Fibroblast of lung (primary cell): ENCODE measurements around the gene DGLUCY. TPM values are rescaled to one million over a fixed set of nuclear protein-coding genes. Genes with fewer than 3 reads are reported as not detected.

ENCODE experiments used
- DNase-seq, 2 donors: peaks; one replicate each; pipeline versions ENCODE4 v3.0.0 to v3.0.0-alpha.2; 2010; ENCODE audit warnings: low read depth in 2 of 2
- H2AFZ ChIP-seq: 2 replicates; pipeline ENCODE4 v1.5.1; 2012; ENCODE audit warnings: low read length, control low read depth, inconsistent platforms
- H3K27ac ChIP-seq: 2 replicates; pipeline ENCODE4 v1.5.1; 2011; ENCODE audit warnings: low read length, control low read depth; ENCODE audit not compliant: insufficient read depth
- H3K27me3 ChIP-seq: 2 replicates; pipeline ENCODE4 v1.5.1; 2011; ENCODE audit warnings: mild to moderate bottlenecking, low read length; ENCODE audit not compliant: control insufficient read depth, insufficient read depth
- H3K36me3 ChIP-seq: 2 replicates; pipeline ENCODE4 v1.5.1; 2011; ENCODE audit warnings: low read length; ENCODE audit not compliant: control insufficient read depth, insufficient read depth
- H3K4me1 ChIP-seq: 2 replicates; pipeline ENCODE4 v1.5.1; 2011; ENCODE audit warnings: low read length; ENCODE audit not compliant: control insufficient read depth, insufficient read depth; ENCODE audit errors: extremely low read depth
- H3K4me2 ChIP-seq: 2 replicates; pipeline ENCODE4 v1.5.1; 2011; ENCODE audit warnings: low read length, control low read depth; ENCODE audit not compliant: insufficient read depth; ENCODE audit errors: extremely low read depth
- H3K4me3 ChIP-seq, 4 experiments: fragments of 200-600 bp in 1 of 4; sonication (generic) in 1 of 4; replicated peaks in 1 of 4; 2 replicates each; pipeline ENCODE4 v1.5.1; 2011 to 2016; ENCODE audit warnings: low read length in 4 of 4, low read depth in 3 of 4, mild to moderate bottlenecking in 3 of 4, control low read depth in 2 of 4, inconsistent platforms in 1 of 4, mixed read lengths in 1 of 4; ENCODE audit not compliant: insufficient read depth in 1 of 4; ENCODE audit errors: control extremely low read depth in 1 of 4
- H3K79me2 ChIP-seq: 2 replicates; pipeline ENCODE4 v1.5.1; 2012; ENCODE audit warnings: mild to moderate bottlenecking, low read length, inconsistent platforms; ENCODE audit not compliant: control insufficient read depth, insufficient read depth
- H3K9ac ChIP-seq: 2 replicates; pipeline ENCODE4 v1.5.1; 2011; ENCODE audit warnings: mild to moderate bottlenecking, low read length, control low read depth; ENCODE audit not compliant: insufficient read depth
- H3K9me3 ChIP-seq: 2 replicates; pipeline ENCODE4 v1.5.1; 2012; ENCODE audit warnings: low read depth, low read length; ENCODE audit not compliant: control insufficient read depth, insufficient read depth
- H4K20me1 ChIP-seq: 2 replicates; pipeline ENCODE4 v1.5.1; 2011; ENCODE audit warnings: low read length; ENCODE audit not compliant: control insufficient read depth, insufficient read depth; ENCODE audit errors: extremely low read depth
- EZH2 ChIP-seq: IDR thresholded peaks from 2 replicates; pipeline ENCODE4 v1.5.1; 2012; ENCODE audit warnings: low read length, control low read depth, mild to moderate bottlenecking; ENCODE audit errors: missing control alignments
- polyA plus RNA-seq, 2 donors: library from polyadenylated mRNA; depleted of rRNA in 1 of 2; stranded (reverse) in 1 of 2; unstranded in 1 of 2; fragments of >200 nt; gene quantifications; 2 replicates each; pipeline ENCODE4 v1.2.1, GENCODE V29; 2011 to 2012; ENCODE audit warnings: missing spikeins in 1 of 2
- total RNA-seq: library from RNA; depleted of rRNA; stranded (reverse); fragments of >200 nt; gene quantifications from 2 replicates; pipeline ENCODE4 v1.2.1, GENCODE V29; 2014
- TF ChIP-seq, protein P1 (sequence below), 2 donors: IDR thresholded peaks in 1 of 2; conservative IDR thresholded peaks in 1 of 2; 1 replicate in 1 of 2; 2 replicates in 1 of 2; pipeline ENCODE4 v1.5.1; 2011 to 2012; ENCODE audit warnings: low read length in 2 of 2, control low read depth in 1 of 2, inconsistent platforms in 1 of 2, low read depth in 1 of 2, mild to moderate bottlenecking in 1 of 2

The DGLUCY gene
- total and polyA plus RNA-seq, 2 donors (not counting 1 experiment from before 2014, with no cell fraction given), result 26.7 to 62.1 TPM

DNA sequence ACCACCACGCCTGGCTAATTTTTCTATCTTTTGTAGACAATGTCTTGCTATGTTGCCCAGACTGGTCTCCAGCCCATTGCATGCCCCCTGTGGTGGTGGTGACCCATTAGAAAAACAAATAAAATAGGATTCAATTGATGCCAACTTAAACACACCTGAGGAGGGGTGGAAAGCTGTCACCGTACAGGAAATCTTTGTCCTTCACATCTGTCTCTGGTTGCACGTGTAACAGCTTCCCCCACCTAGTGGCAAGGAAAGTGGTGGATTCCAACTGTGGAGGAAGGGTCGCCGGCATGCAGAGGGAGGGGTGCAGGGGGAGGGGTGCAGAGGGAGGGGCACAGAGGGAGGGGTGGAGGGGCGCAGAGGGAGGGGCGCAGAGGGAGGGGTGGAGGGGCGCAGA lies 156.7 kb downstream of the DGLUCY start:
- Histone ChIP-seq H3K27ac (no peak overlapping the region), H3K4me3 (no peak overlapping the region), H3K4me1 (peaks cover 6% of the 10 kb centered on the region), H3K79me2 (no peaks in the 10 kb centered on the region), H3K9ac (no peak overlapping the region), H3K9me3 (no peaks in the 10 kb centered on the region), H3K36me3 (no peaks in the 10 kb centered on the region), H3K27me3 (no peaks in the 10 kb centered on the region), H3K4me2 (no peak overlapping the region), H4K20me1 (no peaks in the 10 kb centered on the region), H2AFZ (no peak overlapping the region)
- no peak for TF ChIP-seq EZH2
- TF ChIP-seq, protein P1, sequence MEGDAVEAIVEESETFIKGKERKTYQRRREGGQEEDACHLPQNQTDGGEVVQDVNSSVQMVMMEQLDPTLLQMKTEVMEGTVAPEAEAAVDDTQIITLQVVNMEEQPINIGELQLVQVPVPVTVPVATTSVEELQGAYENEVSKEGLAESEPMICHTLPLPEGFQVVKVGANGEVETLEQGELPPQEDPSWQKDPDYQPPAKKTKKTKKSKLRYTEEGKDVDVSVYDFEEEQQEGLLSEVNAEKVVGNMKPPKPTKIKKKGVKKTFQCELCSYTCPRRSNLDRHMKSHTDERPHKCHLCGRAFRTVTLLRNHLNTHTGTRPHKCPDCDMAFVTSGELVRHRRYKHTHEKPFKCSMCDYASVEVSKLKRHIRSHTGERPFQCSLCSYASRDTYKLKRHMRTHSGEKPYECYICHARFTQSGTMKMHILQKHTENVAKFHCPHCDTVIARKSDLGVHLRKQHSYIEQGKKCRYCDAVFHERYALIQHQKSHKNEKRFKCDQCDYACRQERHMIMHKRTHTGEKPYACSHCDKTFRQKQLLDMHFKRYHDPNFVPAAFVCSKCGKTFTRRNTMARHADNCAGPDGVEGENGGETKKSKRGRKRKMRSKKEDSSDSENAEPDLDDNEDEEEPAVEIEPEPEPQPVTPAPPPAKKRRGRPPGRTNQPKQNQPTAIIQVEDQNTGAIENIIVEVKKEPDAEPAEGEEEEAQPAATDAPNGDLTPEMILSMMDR (conservative IDR thresholded peaks at IDR 0.05 in 1 of 2, IDR thresholded peaks at IDR 0.05 in 1 of 2; ENCODE audit: low read depth in 1 of 2, low read length in 2 of 2), result no peak
- no peak for DNase-seq

DNA sequence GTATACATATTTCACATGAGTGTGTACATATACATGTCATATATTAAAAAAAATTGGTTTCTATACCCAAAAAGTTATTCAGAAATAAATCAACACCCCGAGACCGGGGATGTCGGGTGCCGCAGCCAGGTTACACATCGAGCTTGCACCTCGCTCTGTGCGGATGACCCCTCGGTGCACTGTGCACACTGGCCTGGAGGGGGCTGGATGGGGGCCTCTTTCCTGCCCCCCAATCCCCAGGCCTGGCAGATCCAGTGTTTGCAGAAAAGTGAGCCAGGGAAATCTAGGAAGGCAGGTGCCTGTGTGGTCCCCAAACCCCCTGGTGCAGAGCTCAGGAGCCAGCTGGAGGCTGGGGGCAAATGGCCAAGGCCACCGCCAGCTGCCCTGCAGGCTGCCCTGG lies 157.8 kb downstream of the DGLUCY start:
- H3K9me3 ChIP-seq, result no peaks in the 10 kb centered on the region
- H3K4me1 ChIP-seq, result peaks cover 6% of the 10 kb centered on the region
- no peaks in the 10 kb centered on the region for H4K20me1 ChIP-seq
- H3K4me3 ChIP-seq, result no peak overlapping the region
- H3K27me3 ChIP-seq, result no peaks in the 10 kb centered on the region
- no peaks in the 10 kb centered on the region for H3K36me3 ChIP-seq
- TF ChIP-seq, protein P1 (conservative IDR thresholded peaks at IDR 0.05 in 1 of 2, IDR thresholded peaks at IDR 0.05 in 1 of 2; ENCODE audit: low read depth in 1 of 2, low read length in 2 of 2), result no peak
- no peak for TF ChIP-seq EZH2
- H3K9ac ChIP-seq, result no peak overlapping the region
- no peak overlapping the region for H3K4me2 ChIP-seq
- no peak overlapping the region for H3K27ac ChIP-seq
- H2AFZ ChIP-seq, result no peak overlapping the region
- no peak for DNase-seq
- no peaks in the 10 kb centered on the region for H3K79me2 ChIP-seq

DNA sequence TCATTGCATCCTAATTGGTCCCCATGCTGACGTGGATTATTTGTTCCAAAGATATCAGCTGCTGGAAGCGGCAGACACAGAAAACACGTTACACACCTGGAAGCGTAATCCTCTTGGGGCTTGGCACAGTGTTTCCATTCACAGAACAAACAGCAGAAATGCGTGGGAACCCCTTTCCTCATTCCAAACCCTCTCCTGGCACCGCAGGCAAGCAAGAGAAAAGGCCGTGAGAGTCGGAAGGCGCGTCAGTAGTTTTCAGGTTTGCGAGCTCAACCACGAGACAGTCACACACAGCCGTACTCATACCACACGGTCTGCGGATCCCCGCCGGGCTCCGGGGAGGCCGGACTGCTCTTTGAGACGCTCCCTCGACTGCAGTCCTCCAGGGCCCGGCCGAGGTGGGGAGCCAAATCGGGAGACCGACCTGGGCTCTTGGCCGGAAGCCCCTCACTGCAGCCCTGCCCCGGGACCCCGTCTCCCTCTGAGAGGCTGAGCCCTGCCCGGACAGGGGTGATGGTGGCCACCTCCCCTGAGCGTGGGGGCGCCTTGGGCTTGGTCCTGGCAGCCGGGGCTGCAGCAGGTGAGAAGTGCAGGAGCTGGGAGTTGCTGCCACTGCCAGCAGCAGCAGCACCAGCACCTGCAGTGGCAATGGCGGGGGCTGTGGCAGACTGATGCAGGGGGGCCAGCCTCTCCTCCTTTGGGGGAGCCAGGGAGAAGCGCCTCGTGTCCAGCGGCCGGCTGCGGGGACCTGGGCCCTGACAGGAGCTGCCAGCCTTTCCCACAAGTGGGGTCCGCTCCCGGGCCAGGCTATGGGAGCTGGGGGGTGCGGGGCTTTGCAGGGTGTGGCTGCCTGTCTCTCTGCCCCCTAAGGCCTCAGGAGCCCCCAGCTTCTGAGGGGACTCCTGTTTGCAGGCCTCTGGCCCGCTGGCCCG lies 158.7 kb downstream of the DGLUCY start:
- Histone ChIP-seq H3K27me3 (no peaks in the 10 kb centered on the region), H4K20me1 (no peaks in the 10 kb centered on the region), H3K4me2 (no peak overlapping the region), H3K79me2 (no peaks in the 10 kb centered on the region), H3K36me3 (no peaks in the 10 kb centered on the region), H3K4me1 (peaks cover 6% of the 10 kb centered on the region), H3K9me3 (no peaks in the 10 kb centered on the region), H3K4me3 (no peak overlapping the region), H3K27ac (no peak overlapping the region), H2AFZ (no peak overlapping the region), H3K9ac (no peak overlapping the region)
- DNase-seq, result no peak
- TF ChIP-seq, protein P1 (conservative IDR thresholded peaks at IDR 0.05 in 1 of 2, IDR thresholded peaks at IDR 0.05 in 1 of 2; ENCODE audit: low read depth in 1 of 2, low read length in 2 of 2), result no peak
- TF ChIP-seq EZH2, result no peak
